ENCODE data around the gene METTL16. TPM values are rescaled to one million over a fixed set of nuclear protein-coding genes. Genes with fewer than 3 reads are reported as not detected.

The METTL16 gene
- total RNA-seq, 1 donor from 2014 or later = 17.6 TPM

GRCh38 chr17:2372681-2373080 is 139.0 kb downstream of the METTL16 start:
- Histone ChIP-seq H3K36me3 (ENCODE audit: control insufficient read depth, insufficient read depth, low read length) (peaks cover 14% of the 10 kb centered on the region), H3K4me3 (ENCODE audit: low read depth, low read length) (no peak overlapping the region), H3K27me3 (ENCODE audit: control insufficient read depth, insufficient read depth, low read length) (no peaks in the 10 kb centered on the region)
- TF ChIP-seq CTCF (IDR thresholded peaks at IDR 0.05; ENCODE audit: insufficient read depth, low read length, severe bottlenecking) = no peak
- FAIRE-seq (no peak), DNase-seq (ENCODE audit: low read depth) (no peak)

DNA sequence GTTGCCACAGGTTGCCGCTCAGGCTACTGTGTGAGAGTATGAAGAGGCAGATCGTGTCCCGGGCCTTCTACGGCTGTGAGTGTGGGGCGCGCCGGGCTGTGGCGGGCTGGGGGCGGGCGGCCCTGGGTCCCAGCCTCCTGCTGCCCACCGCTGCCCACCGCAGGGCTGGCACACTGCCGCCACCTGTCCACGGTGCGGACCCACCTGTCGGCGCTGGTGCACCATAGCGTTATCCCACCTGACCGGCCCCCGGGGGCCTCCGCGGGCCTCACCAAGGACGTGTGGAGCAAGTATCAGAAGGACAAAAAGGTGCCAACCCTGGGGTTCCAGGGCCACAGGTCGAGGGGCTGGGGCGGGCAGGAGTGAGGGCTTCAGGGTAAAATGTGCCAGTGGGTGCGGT is 139.5 kb downstream of the METTL16 start:
- no peak for DNase-seq (ENCODE audit: low read depth)
- Histone ChIP-seq H3K27me3 (ENCODE audit: control insufficient read depth, insufficient read depth, low read length) (no peaks in the 10 kb centered on the region), H3K36me3 (ENCODE audit: control insufficient read depth, insufficient read depth, low read length) (peaks cover 14% of the 10 kb centered on the region), H3K4me3 (ENCODE audit: low read depth, low read length) (no peak overlapping the region)
- FAIRE-seq = no peak
- TF ChIP-seq CTCF (IDR thresholded peaks at IDR 0.05; ENCODE audit: insufficient read depth, low read length, severe bottlenecking) = no peak

DNA sequence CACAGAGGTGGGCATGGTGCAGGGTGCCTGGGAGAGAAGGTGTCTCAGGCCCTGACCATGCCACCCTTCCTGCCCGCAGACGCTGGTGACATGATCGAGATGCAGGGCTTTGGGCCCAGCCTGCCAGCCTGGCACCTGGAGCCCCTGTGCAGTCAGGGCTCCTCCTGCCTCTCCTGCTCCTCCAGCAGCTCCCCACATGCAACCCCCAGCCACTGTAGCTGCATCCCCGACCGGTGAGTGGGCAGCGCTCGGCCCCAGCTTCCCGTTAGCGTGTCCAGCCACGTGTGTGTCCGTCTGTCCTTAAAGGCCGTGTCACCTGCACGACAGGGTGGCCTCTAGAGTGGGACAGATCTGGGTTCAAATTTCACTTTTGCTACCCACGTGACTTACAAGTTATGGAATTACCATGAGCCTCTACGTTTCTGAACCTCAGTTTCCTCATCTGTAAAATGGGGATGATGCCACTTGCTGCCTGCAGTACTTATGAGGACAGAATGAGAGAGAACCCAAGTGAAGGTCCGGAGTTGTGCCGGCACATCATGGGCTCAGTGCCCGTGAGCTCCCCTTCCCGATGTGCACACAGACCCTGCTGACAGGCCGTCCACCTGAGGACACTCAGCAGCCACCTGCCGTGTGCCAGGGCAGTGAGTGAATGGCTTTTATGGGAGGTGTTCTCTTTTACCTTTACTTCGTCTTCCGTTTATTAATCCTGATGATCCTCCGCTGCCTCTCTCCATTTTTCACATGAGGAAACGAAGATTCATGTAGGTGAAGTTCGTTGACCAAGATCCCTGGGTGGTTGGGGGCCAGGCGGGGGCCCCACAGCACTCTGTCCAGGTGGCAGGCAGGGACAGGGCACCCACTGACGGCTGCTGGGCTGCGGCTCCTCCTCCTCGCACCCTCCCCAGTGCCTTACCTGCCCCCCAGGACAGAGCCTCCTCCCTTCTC is 140.2 kb downstream of the METTL16 start:
- no peak for FAIRE-seq
- peaks cover 13% of the 10 kb centered on the region for H3K36me3 ChIP-seq (ENCODE audit: control insufficient read depth, insufficient read depth, low read length)
- H3K27me3 ChIP-seq (ENCODE audit: control insufficient read depth, insufficient read depth, low read length) = no peaks in the 10 kb centered on the region
- no peak overlapping the region for H3K4me3 ChIP-seq (ENCODE audit: low read depth, low read length)
- no peak for TF ChIP-seq CTCF (IDR thresholded peaks at IDR 0.05; ENCODE audit: insufficient read depth, low read length, severe bottlenecking)
- DNase-seq (ENCODE audit: low read depth) = no peak

GRCh38 chr17:2370211-2370589 is 141.5 kb downstream of the METTL16 start:
- Histone ChIP-seq H3K4me3 (ENCODE audit: low read depth, low read length) (no peak overlapping the region), H3K27me3 (ENCODE audit: control insufficient read depth, insufficient read depth, low read length) (no peaks in the 10 kb centered on the region), H3K36me3 (ENCODE audit: control insufficient read depth, insufficient read depth, low read length) (peaks cover 14% of the 10 kb centered on the region)
- FAIRE-seq = no peak
- DNase-seq (ENCODE audit: low read depth) = no peak
- no peak for TF ChIP-seq CTCF (IDR thresholded peaks at IDR 0.05; ENCODE audit: insufficient read depth, low read length, severe bottlenecking)

DNA sequence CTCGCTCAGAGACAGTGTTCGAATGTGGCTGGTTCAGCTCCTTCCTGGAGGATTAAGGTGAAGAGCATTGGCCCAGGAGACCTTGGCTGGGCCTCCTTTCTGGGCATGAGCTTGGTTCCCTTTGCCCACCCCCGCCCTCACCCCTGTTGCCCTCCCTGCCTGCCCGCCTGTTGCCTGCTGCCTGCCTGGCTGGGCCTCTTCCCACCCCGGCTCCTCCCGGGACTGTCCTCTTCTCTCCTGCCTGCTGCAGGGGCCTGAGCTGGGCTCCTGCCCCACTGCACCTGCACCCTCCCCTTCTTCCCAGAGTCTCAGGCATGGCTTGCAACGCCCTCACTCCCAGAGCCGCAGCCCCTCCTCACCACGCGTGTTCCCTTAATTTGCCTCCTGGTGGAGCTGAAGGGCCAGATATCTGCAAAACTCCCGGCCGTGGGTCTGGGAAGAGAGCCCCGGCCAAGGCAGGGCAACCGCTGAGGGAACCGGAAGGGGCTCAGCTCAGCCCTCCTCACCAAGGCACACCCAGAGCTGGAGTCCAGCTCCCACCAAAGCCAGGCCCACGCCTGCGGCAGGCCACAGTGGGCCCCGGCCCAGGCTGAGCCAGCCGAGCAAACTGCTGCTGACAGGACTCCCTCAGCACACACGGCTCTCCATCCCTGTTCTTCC is 142.0 kb downstream of the METTL16 start:
- H3K36me3 ChIP-seq (ENCODE audit: control insufficient read depth, insufficient read depth, low read length) = peaks cover 16% of the 10 kb centered on the region
- no peaks in the 10 kb centered on the region for H3K27me3 ChIP-seq (ENCODE audit: control insufficient read depth, insufficient read depth, low read length)
- no peak overlapping the region for H3K4me3 ChIP-seq (ENCODE audit: low read depth, low read length)
- no peak for FAIRE-seq
- DNase-seq (ENCODE audit: low read depth) = no peak
- no peak for TF ChIP-seq CTCF (IDR thresholded peaks at IDR 0.05; ENCODE audit: insufficient read depth, low read length, severe bottlenecking)

All from bronchial epithelial cell (primary cell).